HFFc6 (cell line): Measurements from ENCODE around the gene NUB1. TPM values are rescaled to one million over a fixed set of nuclear protein-coding genes. Genes with fewer than 3 reads are reported as not detected.

ENCODE experiments used
- DNase-seq: peaks from one replicate; pipeline ENCODE4 v3.0.0-alpha.2; 2018
- H3K27ac Mint-ChIP-seq: 2 replicates; pipeline ENCODE4 v1.8.0; 2020; ENCODE audit warnings: mild to moderate bottlenecking, mixed read lengths
- H3K27me3 Mint-ChIP-seq: 2 replicates; pipeline ENCODE4 v1.8.0; 2021; ENCODE audit warnings: mild to moderate bottlenecking, moderate library complexity, mixed read lengths; ENCODE audit not compliant: insufficient read depth
- H3K36me3 Mint-ChIP-seq: 2 replicates; pipeline ENCODE4 v1.8.0; 2021; ENCODE audit warnings: low read depth, mixed read lengths
- H3K4me1 Mint-ChIP-seq: 2 replicates; pipeline ENCODE4 v1.8.0; 2020; ENCODE audit warnings: low read depth, mixed read lengths
- H3K4me3 Mint-ChIP-seq: 2 replicates; pipeline ENCODE4 v1.8.0; 2020; ENCODE audit warnings: mild to moderate bottlenecking, moderate library complexity, mixed read lengths
- H3K9me3 Mint-ChIP-seq: 2 replicates; pipeline ENCODE4 v1.8.0; 2020; ENCODE audit warnings: mild to moderate bottlenecking, mixed read lengths
- CTCF ChIP-seq: fragments of 200-600 bp; sonication (generic); IDR thresholded peaks from 2 replicates; pipeline ENCODE4 v1.5.0; 2021; ENCODE audit warnings: antibody characterized with exemption, mild to moderate bottlenecking
- total RNA-seq, 6 experiments: library from RNA; stranded (reverse); fragmentation: NEBNext Ultra II Directional; extraction: Animal tissue kit (Norgen Biotek cat#: 25700); gene quantifications; 2 replicates in 1 of 6; 3 replicates in 5 of 6; pipeline ENCODE4 v1.2.3, GENCODE V29; 2021

Gene NUB1
- total RNA-seq, 6 experiments from 2014 or later: 30.6 to 37.8 (median 34.8) TPM

- Mint-ChIP-seq H3K36me3 (peaks cover 28% of the 10 kb centered on the region), H3K4me3 (no peak overlapping the region), H3K27me3 (peaks cover 43% of the 10 kb centered on the region), H3K27ac (no peak overlapping the region), H3K4me1 (no peaks in the 10 kb centered on the region), H3K9me3 (peaks cover 28% of the 10 kb centered on the region)
- no peak for DNase-seq
- no peak for TF ChIP-seq CTCF
These were observed 78.5 kb downstream of the NUB1 start for GRCh38 chr7:151420144-151420543.

GRCh38 chr7:151422212-151422611 lies 80.6 kb downstream of the NUB1 start:
- peaks cover 28% of the 10 kb centered on the region for H3K36me3 Mint-ChIP-seq
- TF ChIP-seq CTCF: no peak
- H3K27me3 Mint-ChIP-seq: peaks cover 30% of the 10 kb centered on the region
- no peak for DNase-seq
- peaks cover 17% of the 10 kb centered on the region for H3K4me1 Mint-ChIP-seq
- H3K9me3 Mint-ChIP-seq: peaks cover 28% of the 10 kb centered on the region
- no peak overlapping the region for H3K4me3 Mint-ChIP-seq
- no peak overlapping the region for H3K27ac Mint-ChIP-seq

GRCh38 chr7:151423226-151423625 lies 81.6 kb downstream of the NUB1 start:
- peaks cover 22% of the 10 kb centered on the region for H3K4me1 Mint-ChIP-seq
- DNase-seq: no peak
- TF ChIP-seq CTCF: no peak
- H3K9me3 Mint-ChIP-seq: peaks cover 28% of the 10 kb centered on the region
- H3K27me3 Mint-ChIP-seq: peaks cover 23% of the 10 kb centered on the region
- H3K4me3 Mint-ChIP-seq: no peak overlapping the region
- H3K27ac Mint-ChIP-seq: no peak overlapping the region
- H3K36me3 Mint-ChIP-seq: peaks cover 25% of the 10 kb centered on the region

- Mint-ChIP-seq H3K4me1 (peaks cover 29% of the 10 kb centered on the region), H3K27me3 (peaks cover 23% of the 10 kb centered on the region), H3K4me3 (no peak overlapping the region), H3K36me3 (peaks cover 22% of the 10 kb centered on the region), H3K9me3 (peaks cover 28% of the 10 kb centered on the region), H3K27ac (no peak overlapping the region)
- no peak for DNase-seq
- TF ChIP-seq CTCF: no peak
These were observed 82.3 kb downstream of the NUB1 start for GRCh38 chr7:151423936-151424335.

- TF ChIP-seq CTCF: no peak
- H3K4me1 Mint-ChIP-seq: peaks cover 29% of the 10 kb centered on the region
These were observed 83.2 kb downstream of the NUB1 start for GRCh38 chr7:151424799-151425198.

More at GRCh38 chr7:151424799-151425198, 83.2 kb downstream of the NUB1 start:
- Mint-ChIP-seq H3K27ac (no peak overlapping the region), H3K36me3 (peaks cover 22% of the 10 kb centered on the region), H3K9me3 (peaks cover 24% of the 10 kb centered on the region), H3K4me3 (no peak overlapping the region), H3K27me3 (peaks cover 25% of the 10 kb centered on the region)
- DNase-seq: no peak
